Ureter (tissue), 1 donor: Measurements from ENCODE around the gene FAM171A1. TPM values are rescaled to one million over a fixed set of nuclear protein-coding genes. Genes with fewer than 3 reads are reported as not detected.
"Not testable (repeated sequence)": the region's sequence is repeated elsewhere in the genome, so short reads cannot be mapped to it uniquely, and the experiment has no call there.

ENCODE experiments used
- DNase-seq: peaks from one replicate; pipeline ENCODE4 v3.0.0-alpha.2; 2020; ENCODE audit warnings: low spot score
- total RNA-seq: library from RNA; stranded (reverse); gene quantifications from one replicate; pipeline ENCODE4 v1.2.4, GENCODE V29; 2023
- donor health status: DM: yes; HTN: yes; CAD: no.

Gene FAM171A1
- total RNA-seq = 15.9 TPM

- DNase-seq = peak; percentile 55
These were observed at the start of gene FAM171A1 for GRCh38 chr10:15370856-15371701. Gene FAM171A1, minus strand, starts transcription at chr10:15371289. Its CDS starts 237 bp downstream, at chr10:15371052.

- no peak for DNase-seq
These were observed 49.8 kb upstream of the FAM171A1 start for GRCh38 chr10:15420858-15421257.

- no peak for DNase-seq
These were observed 48.3 kb upstream of the FAM171A1 start for GRCh38 chr10:15419279-15419874.

GRCh38 chr10:15416034-15416433, 44.9 kb upstream of the FAM171A1 start:
- DNase-seq = no peak

- DNase-seq = no peak
These were observed 39.9 kb upstream of the FAM171A1 start for GRCh38 chr10:15411010-15411409.

- not testable (repeated sequence) for DNase-seq
These were observed 38.3 kb upstream of the FAM171A1 start for GRCh38 chr10:15409350-15409749.

- DNase-seq = no peak
These were observed 37.5 kb upstream of the FAM171A1 start for GRCh38 chr10:15408557-15408956.

- no peak for DNase-seq
These were observed 34.2 kb upstream of the FAM171A1 start for GRCh38 chr10:15405319-15405718.

GRCh38 chr10:15401382-15401781, 30.3 kb upstream of the FAM171A1 start:
- DNase-seq = no peak

GRCh38 chr10:15400461-15400860, 29.4 kb upstream of the FAM171A1 start:
- not testable (repeated sequence) for DNase-seq

GRCh38 chr10:15399060-15399661, 28.1 kb upstream of the FAM171A1 start:
- DNase-seq = no peak

GRCh38 chr10:15395935-15396334, 24.8 kb upstream of the FAM171A1 start:
- no peak for DNase-seq

- no peak for DNase-seq
These were observed 22.2 kb upstream of the FAM171A1 start for GRCh38 chr10:15393139-15393825.

GRCh38 chr10:15391491-15391890, 20.4 kb upstream of the FAM171A1 start:
- DNase-seq = no peak

GRCh38 chr10:15388172-15388571, 17.1 kb upstream of the FAM171A1 start:
- DNase-seq = not testable (repeated sequence)

- no peak for DNase-seq
These were observed 15.9 kb upstream of the FAM171A1 start for GRCh38 chr10:15387021-15387420.

GRCh38 chr10:15385552-15386455, 14.7 kb upstream of the FAM171A1 start:
- DNase-seq = no peak

GRCh38 chr10:15381420-15381819, 10.3 kb upstream of the FAM171A1 start:
- no peak for DNase-seq

- no peak for DNase-seq
These were observed 8.0 kb upstream of the FAM171A1 start for GRCh38 chr10:15379078-15379477.

GRCh38 chr10:15378569-15378968, 7.5 kb upstream of the FAM171A1 start:
- DNase-seq = no peak

GRCh38 chr10:15374566-15374965, 3.5 kb upstream of the FAM171A1 start:
- no peak for DNase-seq
